HG02571 (cell line): ENCODE results near the gene CRACR2A.

ENCODE experiments used
- ATAC-seq: cut with Tn5 transposase; IDR thresholded peaks from one replicate; pipeline ENCODE4 v1.9.1; 2021; ENCODE audit warnings: mild to moderate bottlenecking, moderate library complexity; ENCODE audit not compliant: unreplicated experiment

The CRACR2A gene, protein sequence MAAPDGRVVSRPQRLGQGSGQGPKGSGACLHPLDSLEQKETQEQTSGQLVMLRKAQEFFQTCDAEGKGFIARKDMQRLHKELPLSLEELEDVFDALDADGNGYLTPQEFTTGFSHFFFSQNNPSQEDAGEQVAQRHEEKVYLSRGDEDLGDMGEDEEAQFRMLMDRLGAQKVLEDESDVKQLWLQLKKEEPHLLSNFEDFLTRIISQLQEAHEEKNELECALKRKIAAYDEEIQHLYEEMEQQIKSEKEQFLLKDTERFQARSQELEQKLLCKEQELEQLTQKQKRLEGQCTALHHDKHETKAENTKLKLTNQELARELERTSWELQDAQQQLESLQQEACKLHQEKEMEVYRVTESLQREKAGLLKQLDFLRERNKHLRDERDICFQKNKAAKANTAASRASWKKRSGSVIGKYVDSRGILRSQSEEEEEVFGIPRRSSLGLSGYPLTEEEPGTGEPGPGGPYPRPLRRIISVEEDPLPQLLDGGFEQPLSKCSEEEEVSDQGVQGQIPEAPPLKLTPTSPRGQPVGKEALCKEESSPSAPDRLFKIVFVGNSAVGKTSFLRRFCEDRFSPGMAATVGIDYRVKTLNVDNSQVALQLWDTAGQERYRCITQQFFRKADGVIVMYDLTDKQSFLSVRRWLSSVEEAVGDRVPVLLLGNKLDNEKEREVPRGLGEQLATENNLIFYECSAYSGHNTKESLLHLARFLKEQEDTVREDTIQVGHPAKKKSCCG

DNA sequence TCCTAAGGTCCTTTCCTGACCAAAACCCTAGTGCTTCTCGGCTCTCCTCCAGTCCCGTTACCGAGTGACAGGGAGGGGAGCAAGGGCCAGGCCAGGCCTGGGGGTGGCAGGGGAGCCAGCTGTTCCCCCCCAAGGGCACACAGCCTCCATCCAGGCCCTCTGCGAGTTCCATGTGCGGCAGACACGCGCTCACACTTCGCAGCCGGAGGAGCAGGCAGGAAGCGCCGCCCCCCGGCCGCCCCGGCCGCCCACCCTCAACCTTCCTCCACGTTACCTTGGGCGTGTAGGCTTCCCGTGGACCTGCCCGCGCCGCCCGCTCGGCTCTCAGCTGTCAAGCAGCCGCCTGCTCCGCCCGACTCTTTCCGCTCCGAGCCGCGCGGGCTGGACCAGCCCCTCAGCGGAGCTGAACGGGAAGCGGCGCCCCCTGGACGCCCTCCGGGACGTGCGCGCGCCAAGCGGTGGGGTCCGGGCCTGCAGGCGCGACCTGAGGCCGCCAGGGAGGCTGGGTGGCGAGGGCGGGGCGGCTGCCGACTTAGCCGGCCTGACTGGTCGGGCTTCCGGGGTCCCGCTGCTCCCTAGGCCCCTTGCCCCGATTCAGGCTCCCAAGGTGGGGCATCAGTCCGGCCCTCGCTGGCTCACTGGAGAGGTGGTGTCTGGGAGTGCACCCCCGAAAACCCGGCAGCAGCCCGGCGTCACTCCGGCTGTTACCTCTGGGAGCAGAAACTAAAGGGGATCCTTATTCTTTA, at the start of gene CRACR2A:
TSS of gene CRACR2A (minus strand) at position 369 of the 746 bp plus-strand sequence. CDS start 56,110 bp downstream, outside the sequence.
- peak; percentile 85 for ATAC-seq

DNA sequence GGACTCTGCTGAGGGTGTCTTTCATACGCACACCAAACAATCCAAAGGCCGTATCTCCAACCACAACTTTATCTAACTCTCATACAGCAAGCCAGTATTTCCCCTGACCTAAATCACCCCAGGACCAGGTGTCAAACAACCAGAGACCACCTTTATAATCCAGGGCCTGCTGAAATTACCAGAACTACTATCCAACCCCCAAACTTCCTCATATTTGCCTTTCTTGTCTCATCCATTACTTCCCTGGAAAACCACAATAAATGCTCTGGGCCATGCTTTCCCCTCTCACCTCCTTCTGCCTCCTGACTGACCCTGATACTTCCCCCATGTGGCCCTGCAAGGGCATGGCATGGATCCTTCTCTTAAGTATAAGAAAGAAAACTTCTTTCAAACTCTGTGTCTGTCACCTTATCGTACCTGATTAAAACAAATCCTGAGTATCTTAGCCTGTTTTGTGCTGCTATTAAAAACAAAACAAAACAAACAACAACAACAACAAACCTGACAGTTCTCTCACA, 44.7 kb upstream of the CRACR2A start:
- ATAC-seq: no peak

DNA sequence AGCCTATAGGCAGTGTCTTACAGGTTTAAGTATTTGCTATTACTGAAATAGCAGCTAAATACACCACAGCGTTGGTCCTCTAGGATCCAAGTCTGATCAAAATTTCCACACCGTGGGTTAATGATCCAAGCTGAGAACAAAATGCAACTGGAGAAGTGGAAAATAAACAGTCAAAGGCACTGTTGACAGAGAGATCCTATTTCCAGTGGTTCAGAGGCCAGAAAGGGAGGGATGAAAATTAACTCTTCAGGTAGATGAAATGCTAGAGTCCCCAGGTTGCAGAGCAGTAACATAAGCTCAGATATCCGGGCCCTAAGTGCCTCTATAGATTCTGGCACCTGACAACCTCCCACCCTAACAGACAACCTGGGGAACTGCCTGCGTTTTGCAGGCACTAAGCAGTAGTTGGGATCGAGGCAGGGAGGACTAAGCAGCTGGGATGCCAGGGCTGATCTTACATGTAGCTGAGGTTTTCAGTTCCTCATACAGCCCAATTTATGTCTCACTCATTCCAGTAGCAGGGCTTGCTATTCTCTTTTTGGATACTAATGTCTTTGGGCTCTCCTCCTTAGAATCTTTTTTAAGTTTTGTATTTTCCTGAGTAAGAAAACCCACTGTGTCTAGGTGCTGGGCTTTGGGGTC, 42.7 kb upstream of the CRACR2A start:
- no peak for ATAC-seq

DNA sequence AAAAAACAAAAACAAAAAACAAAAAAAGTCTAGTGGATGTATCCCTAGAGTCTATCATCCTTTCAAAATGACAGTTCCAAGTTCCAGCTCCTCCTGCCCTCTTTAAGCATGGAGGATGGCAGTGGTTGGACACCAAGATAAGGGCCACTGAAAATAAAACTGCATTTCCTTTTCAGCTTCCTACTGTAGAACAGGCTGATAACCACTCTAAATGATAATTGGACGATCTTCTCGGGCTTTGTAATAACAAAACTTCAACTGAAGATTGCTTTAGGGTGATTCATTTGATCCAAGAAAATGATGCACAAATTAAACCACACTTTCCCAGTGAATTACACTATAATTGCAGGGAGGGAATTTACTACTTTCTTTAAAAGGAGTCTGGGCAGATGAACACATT, 42.2 kb upstream of the CRACR2A start:
- ATAC-seq: no peak

DNA sequence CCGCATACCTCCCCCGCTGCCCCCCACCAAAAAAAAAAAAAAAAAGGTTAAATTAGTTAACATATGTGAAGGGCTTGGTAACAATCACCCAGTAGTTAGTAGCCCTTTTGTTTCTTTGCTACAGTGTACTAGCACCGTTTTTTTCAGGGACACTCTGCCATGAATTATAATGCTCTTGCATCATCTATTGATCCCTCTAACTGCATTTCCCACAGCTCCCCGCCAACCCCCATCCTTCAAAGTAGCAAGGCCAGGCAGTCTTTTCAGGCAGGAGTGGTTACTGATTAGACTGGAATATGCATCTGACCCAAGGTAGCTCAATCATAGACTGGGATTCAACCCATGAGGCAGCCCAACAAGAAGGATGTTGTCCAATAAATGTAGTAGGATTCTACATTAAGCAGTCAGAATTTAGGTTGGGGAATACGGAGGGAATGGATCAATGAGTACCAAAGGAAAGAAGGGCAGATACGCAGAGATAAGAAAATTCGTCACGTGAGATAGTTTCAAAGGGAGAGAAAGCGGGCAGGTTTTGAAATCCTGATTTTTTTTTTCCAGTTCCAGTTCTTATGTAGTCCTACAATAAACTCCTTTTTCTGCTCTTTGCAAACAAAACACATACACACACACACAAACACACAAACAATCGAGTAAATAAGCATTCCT, 39.8 kb upstream of the CRACR2A start:
- ATAC-seq: no peak

DNA sequence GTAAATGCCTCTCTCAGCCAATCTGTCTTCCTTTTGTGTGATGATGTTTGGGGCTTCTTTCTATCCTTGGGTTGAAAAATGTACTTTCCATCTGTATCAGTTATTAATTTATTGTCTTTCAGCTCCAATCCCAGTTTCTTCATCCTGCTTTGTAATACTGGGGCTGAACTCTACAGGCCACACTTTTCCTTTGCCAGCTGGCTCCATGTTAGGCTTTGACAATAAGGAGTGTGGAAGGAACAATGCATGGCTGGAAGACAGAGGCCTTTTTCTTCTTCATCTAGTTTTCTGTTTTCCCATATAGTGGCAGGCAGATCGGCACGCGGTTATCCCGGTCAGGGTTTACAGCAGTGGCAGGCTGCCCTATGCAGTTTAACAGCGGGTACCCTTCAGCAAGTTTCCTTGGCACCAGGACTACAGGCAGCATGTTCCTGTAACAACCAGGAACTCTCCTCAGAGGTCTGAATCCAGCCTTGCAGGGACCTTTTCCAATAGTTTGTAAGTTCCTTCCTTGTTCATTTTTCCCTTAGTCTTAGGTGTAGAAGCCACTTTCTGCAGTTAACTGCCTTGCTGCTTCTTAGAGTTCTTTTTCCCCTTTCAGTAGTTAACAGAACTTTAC, 38.5 kb upstream of the CRACR2A start:
- ATAC-seq: no peak

DNA sequence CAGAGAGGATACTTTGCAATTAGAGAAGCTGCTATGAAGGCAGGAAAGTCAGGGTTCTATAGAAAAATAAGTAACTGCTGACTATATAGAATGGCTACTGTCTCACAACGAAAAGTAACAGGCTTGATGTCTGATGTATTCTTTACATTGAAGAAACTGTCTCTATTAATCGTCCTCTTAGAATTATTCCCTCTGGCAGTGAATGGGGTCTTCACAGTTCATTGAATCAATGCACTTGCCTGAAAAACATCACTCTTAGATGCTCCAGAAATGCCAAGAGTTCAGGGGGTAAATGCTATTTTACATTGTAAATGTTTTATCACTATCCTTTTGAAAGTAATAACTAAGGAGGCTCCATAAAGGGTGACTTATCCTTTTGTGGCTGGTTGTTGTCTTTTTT, 37.7 kb upstream of the CRACR2A start:
- no peak for ATAC-seq

DNA sequence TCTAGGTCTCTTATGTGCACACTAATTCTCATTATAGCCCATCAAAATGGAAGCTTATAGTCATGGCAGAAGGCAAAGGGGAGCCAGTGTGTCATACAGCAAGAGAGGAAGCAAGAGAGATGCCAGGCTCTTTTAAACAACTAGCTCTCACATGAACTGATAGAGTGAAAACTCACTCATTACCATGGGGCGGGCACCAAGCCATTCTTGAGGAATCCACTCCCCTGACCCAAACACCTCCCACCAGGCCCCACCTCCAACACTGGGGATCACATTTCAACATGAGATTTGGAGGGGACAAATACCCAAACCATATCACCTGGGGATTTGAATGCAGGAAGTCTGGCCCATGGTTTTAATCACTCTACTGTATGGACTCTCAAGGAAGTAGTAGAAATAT, 36.9 kb upstream of the CRACR2A start:
- no peak for ATAC-seq

DNA sequence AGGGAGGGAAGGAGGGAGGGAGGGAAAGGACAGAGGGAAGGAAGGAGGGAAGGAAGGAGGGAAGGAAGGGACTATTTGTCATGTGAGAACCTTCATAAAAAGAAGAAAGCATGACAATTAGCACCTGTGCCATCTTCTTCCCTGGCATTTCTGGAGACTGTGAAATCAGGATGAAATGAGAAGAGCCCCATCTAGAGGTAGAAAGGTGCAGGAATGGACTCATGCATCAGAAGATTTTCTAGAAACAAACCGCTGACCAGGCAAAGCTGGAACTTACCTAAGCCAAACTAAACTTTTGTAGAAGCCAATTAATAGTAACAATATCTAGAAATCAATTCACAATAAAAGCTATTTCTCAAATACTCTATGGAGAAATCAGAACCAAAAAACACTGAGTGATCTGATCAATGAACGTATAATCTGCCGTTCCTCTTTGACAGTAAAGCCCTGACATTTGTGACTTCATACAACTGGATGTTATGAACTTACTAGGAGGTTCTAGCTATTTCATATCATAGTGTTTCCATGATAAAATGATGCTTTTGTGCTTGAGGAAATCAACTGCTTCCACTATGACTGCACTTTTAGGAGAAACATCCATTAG, 24.4 kb upstream of the CRACR2A start:
- no peak for ATAC-seq

DNA sequence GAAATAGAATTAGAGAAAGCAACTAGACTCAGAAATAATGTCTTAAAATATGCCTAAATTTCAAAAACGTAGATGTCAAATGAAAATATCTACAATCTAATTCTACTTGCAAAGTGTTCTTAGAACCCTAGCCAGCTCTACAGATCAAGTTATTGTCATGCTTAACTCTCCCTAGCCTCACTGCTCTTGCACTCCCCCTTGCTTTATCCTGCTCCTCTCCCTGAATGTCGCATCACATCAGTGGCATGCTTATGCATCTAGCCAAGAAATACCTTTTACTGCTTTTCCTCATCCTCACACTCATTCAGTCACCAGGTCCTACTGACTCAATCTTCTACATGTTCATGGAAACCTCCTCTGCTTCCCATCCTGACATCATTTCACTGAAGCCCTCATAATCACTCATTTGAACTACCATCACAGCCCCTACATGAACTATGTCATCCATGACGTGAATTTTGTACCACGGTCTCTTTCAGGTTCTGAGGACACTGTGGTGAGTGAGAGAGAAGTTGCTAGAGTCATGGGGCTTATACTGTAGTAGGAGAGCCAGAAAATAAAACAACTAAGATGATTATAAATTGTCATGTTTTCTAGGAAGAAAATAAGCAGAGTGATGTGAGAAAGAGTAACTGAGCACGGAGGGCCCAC, 22.6 kb upstream of the CRACR2A start:
- ATAC-seq: no peak

DNA sequence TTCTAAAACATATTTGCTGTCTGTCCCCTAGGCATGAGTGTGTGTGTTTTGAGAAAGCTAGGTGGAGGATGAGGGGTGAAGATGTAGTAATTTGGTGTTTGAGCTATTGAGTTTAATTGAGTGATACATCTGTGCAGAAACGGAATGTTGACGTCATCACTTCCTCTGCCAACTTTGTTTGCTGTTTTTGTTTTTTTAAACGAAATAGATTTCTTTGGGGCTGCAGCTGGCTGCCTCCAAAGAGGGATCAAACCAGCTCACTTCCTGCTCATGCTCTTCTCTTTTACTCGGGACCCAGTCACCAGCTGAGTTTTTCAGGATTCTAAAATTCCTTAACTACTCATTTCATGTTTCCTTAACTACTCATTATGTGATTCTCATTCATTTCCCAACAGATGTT, 19.5 kb upstream of the CRACR2A start:
- ATAC-seq: no peak

DNA sequence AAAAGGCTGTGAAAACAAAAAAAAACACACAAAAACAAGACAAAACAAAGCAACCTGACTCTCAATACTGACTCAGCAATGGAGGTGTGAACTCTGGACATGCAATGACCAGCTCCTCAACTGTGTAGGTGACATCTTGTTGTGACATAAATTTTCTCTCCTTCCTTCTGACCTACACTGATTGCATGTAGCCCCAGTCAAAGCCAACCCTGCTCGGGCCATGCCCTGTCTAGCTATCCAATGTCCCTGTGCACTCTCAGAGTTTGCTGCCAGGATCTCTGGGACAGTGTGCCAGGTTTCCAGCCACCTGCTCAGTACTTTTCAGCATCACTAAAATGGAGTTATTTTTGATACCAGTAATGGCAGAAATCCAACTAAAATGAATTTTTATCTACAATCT, 18.9 kb upstream of the CRACR2A start:
- no peak for ATAC-seq

DNA sequence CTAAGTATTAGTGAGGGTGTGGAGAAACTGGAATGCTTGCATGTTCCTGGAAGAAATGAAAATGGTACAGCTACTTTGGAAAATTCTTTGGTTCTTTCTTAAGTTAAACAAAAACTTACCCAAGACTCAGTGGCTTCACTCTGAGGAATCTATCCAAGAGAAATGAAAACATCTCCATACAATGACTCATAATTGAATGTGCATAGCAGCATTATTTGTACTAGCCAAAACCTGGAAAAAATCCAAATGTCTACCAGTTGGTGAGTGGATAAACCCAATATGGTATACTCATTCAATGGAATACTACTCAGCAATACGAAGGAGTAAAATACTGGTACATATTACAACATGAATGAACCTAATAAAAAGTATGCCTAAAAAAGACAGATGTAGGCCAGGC, 18.0 kb upstream of the CRACR2A start:
- ATAC-seq: no peak

DNA sequence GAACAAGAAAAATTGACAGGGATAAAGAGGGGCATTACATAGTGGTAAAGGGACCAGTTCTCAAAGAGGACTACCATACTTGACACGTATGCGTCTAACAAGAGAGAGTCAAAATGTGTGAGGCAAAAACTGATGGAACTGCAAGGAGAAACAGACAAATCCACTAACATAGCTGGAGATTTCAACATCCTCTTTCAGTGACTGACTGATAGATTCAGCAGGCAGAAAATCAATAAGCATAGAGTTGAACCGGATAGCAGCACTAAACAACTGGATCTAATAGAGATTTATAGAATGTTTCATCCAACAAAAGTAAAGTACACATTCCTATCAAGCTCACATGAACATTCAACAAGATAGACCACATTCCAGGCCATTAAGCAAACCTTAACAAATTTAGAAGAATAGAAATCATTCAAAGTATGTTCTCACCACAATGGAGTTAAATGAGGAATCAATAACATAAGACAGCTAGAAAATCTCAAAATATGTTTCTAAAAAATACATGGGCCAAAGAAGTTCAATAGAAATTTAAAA, 16.1 kb upstream of the CRACR2A start:
- no peak for ATAC-seq

DNA sequence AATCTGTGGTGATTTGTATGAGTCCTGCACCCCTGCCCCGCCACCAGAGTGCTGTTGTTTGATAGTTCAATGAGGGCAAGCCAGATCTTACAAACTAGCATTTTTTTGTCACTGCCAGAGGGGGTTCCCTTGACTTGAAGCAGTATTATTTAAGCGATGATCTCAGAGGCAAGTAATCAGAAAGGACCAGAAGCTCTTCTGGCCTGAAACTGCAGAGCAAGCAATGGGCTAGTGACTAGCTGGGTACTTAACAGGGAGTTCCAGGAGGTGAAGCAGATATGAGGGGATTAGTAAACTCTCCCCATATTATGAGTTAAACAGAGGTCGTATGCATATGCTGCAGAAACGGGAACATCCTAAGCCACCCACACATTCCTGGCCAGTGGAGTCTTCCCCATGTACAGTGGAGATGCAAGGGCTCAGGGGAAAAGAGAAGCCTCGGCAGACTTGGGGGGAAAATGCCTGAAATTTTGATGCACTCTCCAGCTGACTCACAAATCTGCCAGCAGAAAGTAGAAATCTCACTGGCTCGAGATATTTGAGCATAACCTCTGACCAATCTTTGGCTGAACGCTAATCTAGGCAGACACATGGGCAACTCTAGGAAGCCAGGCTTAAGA, 8.3 kb upstream of the CRACR2A start:
- no peak for ATAC-seq

DNA sequence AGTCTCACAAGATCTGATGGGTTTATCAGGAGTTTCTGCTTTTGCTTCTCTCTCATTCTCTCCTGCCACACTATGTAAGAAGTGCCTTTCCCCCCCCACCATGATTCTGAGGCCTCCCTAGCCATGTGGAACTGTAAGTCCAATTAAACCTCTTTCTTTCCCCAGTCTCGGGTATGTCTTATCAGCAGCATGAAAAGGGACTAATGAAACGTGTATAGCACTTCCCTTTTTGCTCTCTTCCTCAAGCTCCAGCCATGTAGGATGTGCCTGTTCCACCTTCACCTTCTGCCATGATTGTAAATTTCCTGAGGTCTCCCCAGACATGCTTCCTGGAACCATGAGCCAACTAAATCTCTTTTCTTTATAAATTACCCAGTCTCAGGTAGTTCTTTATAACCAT, 7.0 kb upstream of the CRACR2A start:
- ATAC-seq: no peak

DNA sequence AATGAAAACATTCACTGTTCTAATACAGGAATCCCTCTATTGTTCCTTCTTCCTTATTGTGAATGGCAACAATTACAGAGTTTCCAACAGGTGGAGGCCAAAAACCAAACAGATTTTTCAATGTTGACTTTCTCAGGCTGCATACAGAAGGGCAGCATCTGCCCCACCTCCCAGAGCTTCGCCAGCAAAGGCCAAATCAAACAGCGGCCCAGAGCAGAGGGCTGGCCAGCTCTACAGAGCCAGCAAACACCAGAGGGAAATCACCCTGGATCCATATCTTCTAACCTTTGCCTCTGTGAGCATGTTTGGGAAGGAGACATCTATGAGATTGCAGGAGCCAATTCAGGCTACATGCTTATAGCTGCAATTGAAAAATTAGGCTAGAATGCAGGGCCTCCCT, 4.4 kb upstream of the CRACR2A start:
- no peak for ATAC-seq

DNA sequence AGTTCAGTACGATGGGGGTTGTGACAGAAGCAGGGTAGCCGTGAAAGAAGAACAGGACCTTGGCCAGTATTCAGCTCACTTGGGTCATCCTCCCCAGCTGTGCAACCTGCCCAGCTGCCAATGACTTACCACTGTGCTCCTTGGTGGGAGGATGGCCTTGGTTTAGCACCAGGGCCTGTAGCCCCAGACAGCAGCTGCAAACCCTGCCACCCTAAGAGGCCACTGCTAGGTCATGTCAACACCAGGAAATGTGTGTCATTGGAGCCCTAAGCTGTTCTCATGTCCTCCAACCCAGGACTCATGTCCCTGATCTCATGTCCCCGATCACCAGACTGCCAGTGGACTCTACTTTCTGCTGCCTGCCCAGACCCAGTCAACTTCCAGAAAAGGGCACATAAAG, 3.0 kb upstream of the CRACR2A start:
- no peak for ATAC-seq
